Endometrial microvascular endothelial cells (primary cell): ENCODE results near the gene SMURF1. TPM values are rescaled to one million over a fixed set of nuclear protein-coding genes. Genes with fewer than 3 reads are reported as not detected.

Source experiments
- in situ Hi-C: cut with HindIII; loops from 2 replicates; pipeline ENCODE4 v1.10.0; 2017; ENCODE audit warnings: low sequenced_read_pairs, low pct_unique_long_range_greater_than_20kb; ENCODE audit errors: inconsistent ontology term
- total RNA-seq: library from RNA; depleted of rRNA; stranded (reverse); fragments of >200 nt; gene quantifications from one replicate; pipeline ENCODE4 v1.2.3, GENCODE V29; 2015; ENCODE audit errors: inconsistent ontology term

The SMURF1 gene
- total RNA-seq, 1 donor from 2014 or later = 14.9 TPM

GRCh38 chr7:99002148-99002826 lies 141.6 kb downstream of the SMURF1 start:
- in situ Hi-C loops = no loop called here

DNA sequence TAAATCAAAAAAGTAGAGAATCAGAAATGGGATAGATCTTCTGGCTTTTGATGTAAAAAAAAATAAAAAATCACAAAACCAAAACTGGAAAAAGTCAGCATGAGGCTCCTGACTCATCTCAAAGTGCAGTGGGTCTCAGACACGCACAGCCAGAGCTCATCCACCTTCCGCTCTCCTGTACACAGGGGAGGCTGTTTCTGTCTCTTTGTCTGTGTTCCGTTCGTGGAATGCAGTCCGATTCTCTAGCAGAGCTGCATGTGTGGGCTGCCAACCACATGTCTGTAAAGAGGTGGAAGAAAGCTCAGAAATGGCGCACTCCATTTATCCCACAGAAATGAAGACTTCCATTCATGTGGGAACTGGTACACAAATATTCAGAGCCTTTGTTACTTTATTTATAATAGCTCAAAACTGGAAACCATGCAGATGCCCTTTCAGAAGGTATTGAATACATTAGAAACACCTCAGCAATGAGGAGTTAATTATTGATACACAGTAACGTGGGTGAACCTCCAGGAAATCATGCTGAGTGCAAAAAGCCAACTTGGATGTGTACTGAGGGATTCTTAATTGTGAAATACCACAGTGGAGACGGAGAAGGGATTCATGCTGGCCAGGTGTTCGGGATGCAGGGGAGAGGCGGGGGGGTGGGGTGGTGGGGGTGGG lies 142.3 kb downstream of the SMURF1 start:
- in situ Hi-C loops = no loop called here

DNA sequence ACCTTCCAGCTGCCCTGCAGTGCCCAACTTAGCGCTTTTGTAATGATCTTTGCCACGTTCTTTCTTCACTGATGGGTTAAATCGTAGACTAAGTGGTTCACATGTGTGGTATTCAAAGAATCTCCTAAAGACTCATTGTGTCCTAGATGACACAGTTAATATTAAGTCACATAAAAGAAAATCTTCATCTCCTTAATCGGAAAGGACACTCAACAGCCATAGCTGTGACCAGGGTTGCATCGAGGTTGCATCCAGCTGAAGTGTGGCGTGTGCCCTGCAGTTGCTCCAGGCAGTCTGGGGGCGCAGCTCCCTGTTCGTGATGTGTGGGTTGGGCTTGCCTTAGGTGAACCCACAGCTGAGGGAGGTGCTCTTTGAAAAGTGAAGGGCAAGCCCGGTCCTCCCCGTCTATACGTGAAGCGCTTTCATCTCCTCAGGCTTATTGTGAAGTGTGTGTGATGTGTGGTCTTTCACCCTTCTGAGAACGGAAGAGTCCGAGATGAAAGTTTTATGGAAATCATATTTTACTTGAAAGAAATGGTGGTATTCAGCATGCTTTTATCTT lies 142.9 kb downstream of the SMURF1 start:
- in situ Hi-C loops = no loop called here

DNA sequence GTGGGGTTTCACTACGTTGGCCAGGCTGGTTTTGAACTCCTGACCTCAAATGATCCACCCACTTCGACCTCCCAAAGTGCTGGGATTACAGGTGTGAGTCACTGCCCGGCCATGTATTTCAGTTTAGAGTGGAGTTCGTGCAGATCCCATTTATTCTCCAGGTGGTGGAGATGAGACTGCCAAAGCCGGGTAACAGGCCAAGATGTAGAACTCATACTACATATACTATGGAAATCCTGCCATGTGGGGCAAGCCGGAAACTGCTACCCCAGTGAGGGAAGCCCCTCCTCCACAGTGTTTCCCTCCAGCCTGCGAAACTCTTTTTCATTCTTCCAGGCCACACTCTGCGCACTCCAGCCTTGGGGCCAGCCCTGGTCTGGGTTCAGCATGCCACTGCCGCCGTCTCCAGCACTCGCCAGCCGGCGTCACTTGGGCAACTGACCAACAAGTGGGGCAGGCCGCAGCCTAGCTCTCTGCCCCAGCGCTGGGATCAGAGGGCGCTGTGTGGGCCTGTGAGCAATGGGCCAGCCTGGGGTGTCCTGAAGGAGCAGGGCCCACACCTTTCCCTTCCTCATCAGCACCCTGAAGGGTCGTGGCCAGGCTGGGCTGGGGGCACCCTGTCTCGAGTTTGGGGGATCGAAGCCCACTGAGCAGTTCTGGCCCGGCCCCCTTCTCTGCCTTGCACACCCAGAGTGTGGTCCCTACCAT lies 143.6 kb downstream of the SMURF1 start:
- in situ Hi-C loops = no loop called here

DNA sequence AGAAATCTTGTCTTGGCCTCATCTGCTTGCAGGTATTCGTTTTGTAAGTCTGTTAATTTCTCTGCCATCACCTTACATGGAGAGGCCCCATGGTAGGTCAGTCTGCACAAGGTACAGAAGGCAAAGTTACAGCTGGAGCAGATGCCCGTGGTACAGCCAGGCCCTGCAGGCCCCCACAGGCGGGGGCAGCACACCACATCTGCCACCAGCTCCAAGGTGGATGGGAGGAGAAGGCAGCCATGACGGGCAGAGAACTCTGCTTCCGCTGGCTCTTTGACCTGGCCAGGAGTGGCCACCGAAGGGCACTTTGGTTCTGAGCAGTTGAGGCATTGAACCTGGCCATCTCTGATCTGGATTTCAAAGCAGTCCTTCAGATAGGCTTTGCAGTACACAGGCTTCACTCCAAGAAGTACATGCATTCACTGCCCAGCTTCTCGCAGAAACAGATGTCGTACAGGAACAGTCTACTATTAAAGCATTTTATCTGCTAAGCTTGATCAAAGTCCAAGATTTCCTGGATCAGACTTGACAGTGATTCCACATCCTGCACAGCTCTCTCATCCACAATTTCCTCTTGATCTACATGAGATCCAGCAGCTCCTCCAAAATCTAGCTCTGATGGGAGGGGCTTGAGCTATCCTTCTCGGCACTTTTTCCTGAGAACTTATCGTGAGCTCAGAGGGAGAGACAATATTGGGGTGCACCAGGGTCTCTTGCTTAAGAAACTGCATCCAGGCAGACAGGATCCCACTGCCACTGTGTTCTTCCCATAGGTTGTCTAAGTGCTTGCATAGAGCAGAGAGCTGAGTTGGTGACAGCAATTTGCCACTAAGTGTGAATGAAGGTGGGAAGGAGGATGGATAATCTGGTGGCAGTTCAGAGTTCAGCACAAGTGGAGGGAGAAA lies 144.8 kb downstream of the SMURF1 start:
- in situ Hi-C loops = no loop called here

GRCh38 chr7:98997846-98998245 lies 146.1 kb downstream of the SMURF1 start:
- in situ Hi-C loops = no loop called here

GRCh38 chr7:98996150-98996552 lies 147.8 kb downstream of the SMURF1 start:
- in situ Hi-C loops = no loop called here

DNA sequence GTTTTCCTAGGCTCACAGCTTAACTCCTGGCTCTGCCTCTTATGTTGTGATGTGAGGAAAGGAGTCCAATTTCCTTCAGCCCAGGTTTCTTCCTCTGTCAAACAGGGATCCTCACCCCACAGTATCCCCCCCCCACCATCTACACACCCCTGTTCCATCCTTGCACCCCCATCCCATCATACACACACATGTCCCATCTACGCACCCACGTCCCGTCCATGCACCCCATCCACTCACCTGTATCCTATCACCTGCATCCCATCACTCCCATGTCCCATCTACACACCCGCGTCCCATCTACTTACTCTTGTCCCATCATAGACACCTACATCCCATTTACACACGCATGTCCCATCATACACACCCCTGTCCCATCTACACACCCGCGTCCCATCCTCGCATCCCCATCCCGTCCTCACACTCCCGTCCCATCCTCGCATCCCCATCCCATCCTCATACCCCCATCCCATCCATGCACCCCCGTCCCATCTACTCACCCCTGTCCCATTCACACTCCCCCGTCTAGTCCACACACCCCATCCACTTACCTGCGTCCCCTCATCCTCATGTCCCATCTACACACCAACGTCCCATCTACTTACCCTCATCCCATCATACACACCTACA lies 148.3 kb downstream of the SMURF1 start:
- in situ Hi-C loops = no loop called here

DNA sequence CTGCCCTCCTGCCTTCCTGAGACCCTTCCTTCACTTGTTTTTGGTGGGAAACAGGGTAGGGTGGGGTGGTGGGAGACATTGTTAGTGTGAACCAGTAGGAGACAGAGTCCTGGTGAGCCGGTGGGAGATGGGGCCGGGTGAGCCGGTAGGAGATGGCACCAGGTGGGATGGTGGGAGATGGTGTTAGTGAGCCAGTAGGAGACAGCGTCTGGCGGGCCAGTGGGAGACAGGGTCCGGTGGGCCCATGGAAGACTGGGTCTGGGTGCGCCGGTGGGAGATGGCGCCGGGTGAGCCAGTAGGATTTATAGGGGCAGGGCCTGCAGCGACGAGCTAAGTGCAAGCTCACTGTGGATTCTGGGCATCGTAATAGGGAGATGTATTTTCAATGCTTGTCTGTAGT lies 148.8 kb downstream of the SMURF1 start:
- in situ Hi-C loops = no loop called here

DNA sequence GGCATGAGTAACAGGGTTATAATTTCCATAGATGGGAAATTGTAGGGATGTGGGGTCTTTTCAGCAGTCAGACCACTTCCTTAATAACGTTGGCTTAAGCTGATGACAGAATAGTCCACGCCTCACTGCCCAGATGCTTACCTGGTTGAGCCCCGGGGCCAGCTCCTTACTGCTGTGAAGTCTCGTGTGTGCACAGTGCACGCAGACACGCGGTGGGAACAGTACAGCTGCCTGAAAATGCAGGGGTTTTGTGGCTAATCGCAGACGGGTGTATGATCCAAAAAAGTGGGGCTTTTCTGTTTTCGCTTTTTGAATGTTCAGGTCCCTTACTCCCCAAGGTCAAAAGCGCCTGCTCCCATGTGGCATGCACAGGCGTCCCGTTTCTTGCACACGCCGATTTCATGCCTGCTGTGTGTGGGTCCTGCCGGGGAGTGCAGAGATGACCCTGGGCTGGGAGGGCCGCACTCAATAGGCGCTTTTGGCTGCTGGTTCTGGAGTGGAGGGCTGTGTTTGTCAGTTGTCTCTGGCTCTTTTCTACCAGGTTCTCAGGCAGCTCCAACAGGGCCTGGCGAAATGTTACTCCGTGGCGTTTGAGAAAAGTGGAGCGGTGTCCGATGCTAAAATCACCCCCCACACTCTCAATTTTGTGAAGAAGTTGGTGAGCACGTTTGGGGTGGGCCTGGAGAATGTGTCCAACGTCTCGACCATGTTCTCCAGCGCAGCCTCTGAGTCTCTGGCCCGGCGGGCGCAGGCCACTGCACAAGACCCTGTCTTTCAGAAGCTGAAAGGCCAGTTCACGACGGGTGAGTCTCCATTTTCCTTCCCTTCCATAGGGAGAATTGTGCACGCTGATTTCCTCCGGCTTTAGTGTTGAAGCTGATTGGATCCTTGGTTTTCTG lies 149.6 kb downstream of the SMURF1 start:
- in situ Hi-C loops = no loop called here

DNA sequence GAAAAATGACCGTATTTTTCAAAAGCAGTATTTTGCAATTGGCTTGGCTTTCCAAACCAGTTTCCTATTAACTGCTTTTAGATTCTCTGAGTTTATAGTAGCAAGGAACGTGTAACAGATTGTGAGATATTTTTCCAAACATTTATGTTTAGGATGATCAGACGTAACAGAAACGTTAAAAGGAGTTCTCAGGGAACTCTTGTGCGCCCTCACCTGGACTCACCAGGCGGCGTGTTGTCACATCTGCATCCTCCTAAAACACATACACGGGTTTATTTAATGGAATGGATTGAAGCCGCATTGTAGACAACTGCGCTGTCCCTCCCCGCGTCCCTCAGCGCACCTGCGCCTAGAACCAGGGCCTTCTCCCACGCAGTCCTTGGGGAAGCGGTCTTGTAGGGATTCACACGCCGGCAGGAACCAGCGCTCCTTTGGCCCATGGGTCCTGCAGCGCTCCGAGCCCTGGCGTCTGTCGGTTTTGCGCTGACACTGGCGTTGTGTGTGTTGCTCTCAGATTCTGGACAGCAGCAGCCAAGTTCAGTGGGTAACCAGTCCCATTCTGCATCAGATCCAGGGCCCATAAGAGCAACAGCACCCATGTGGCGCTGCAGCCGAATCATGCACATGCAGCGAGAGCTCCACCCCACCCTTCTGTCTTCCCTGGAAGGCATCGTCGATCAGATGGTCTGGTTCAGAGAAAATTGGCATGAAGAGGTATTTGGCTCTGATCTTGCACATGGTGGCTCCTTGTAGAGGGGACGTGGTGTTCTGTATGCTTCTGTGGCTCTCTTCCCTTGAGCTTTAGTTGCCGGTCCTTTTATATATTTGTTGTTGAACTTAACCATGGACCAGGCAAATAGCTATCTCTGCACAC lies 150.6 kb downstream of the SMURF1 start:
- in situ Hi-C loops = no loop called here

DNA sequence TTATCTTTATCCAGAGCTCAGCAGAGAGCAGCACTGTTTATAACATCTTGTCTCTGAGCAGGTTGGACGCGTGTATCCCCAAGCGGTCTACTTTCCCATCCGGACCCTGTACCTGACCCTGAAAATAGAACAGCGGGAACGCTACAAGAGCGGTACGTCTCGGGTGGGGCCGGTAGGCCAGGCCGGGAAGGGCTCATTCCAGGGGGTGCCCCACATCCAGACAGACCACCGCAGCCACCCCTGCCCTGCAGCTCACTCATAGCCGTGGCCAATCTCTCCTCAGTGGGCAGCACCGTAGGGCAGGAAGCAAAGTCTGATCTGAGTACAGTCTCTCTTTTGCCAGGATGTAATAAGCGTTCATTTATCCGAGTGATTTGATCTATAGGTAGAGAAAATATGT lies 151.8 kb downstream of the SMURF1 start:
- in situ Hi-C loops = no loop called here

DNA sequence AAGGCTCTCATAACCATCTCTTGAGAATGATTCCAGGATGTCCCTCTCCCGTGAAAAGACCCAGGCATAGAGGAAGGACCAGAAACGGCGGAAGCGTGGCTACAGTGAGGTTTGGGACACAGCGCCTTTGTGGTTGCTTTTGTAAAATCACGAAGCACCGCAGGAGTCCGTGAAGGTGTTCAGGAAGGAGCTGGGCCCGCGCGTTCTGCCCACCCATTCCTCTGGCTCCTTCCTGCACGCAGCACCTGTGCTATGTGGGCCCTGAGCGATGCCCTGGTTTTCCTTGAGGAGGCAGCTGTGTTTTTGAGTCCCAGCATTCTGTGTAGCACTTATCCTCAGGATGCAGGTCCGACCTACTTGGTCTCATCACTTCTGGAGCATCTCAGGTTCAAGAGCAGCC lies 152.8 kb downstream of the SMURF1 start:
- in situ Hi-C loops = no loop called here

GRCh38 chr7:98990356-98990755 lies 153.6 kb downstream of the SMURF1 start:
- in situ Hi-C loops = no loop called here

- in situ Hi-C loops = no loop called here
These were observed 155.3 kb downstream of the SMURF1 start for GRCh38 chr7:98988641-98989040.

GRCh38 chr7:98985945-98986344 lies 158.0 kb downstream of the SMURF1 start:
- in situ Hi-C loops = no loop called here

GRCh38 chr7:98985406-98985805 lies 158.5 kb downstream of the SMURF1 start:
- in situ Hi-C loops = no loop called here
